ENCODE measurements around the gene RBBP4. TPM values are rescaled to one million over a fixed set of nuclear protein-coding genes. Genes with fewer than 3 reads are reported as not detected.

RBBP4 gene
- total RNA-seq, 1 experiment from 2014 or later = 80.8 TPM

GRCh38 chr1:32733582-32734321 is 82.7 kb downstream of the RBBP4 start:
- DNase-seq (ENCODE audit: low read depth, low spot score) = no peak

More at GRCh38 chr1:32733582-32734321, 82.7 kb downstream of the RBBP4 start:
- in situ Hi-C loops (cut with HindIII; ENCODE audit: low pct_unique_long_range_greater_than_20kb, low sequenced_read_pairs) = no loop called here

Small RNA genes lying within 50 kb of the gene (small RNA-seq; reads per million reads assigned to genes)
- 0 reads per million in 2 experiments for gene RF00019

Other genes with a start within 250 kb of the RBBP4 start
- 0.35 and 0.50 TPM in 2 replicates for gene ZBTB8B, start 186.1 kb upstream of the RBBP4 start, total RNA-seq (2014; rRNA removed; shearing (Covaris generic))
- gene ZBTB8A, start 111.8 kb upstream of the RBBP4 start, total RNA-seq (2014; rRNA removed; shearing (Covaris generic)) = 3.2 and 3.7 TPM in 2 replicates
- 47.8 and 50.2 TPM in 2 replicates for gene ZBTB8OS, start 658 bp upstream of the RBBP4 start, total RNA-seq (2014; rRNA removed; shearing (Covaris generic))
- 2.7 and 3.0 TPM in 2 replicates for gene SYNC, start 51.6 kb downstream of the RBBP4 start, total RNA-seq (2014; rRNA removed; shearing (Covaris generic))
- gene YARS1, start 166.2 kb downstream of the RBBP4 start, total RNA-seq (2014; rRNA removed; shearing (Covaris generic)) = 137 and 153 TPM in 2 replicates
- gene S100PBP, start 166.4 kb downstream of the RBBP4 start, total RNA-seq (2014; rRNA removed; shearing (Covaris generic)) = 16.9 and 21.3 TPM in 2 replicates
- gene FNDC5, start 219.7 kb downstream of the RBBP4 start, total RNA-seq (2014; rRNA removed; shearing (Covaris generic)) = 0.42 TPM in 1 of 2 replicates, not detected in the other
- gene HPCA, start 235.3 kb downstream of the RBBP4 start, total RNA-seq (2014; rRNA removed; shearing (Covaris generic)) = not detected in 2 replicates

All from SK-MEL-5 (cell line).